Myocyte (in vitro differentiated cells): ENCODE measurements around the gene PTPA. TPM values are rescaled to one million over a fixed set of nuclear protein-coding genes. Genes with fewer than 3 reads are reported as not detected.
"Not testable (repeated sequence)": the region's sequence is repeated elsewhere in the genome, so short reads cannot be mapped to it uniquely, and the experiment has no call there.

Source experiments
- DNase-seq: peaks from one replicate; pipeline ENCODE4 v3.0.0-alpha.2; 2012; ENCODE audit warnings: low read depth
- total RNA-seq: library from RNA; depleted of rRNA; stranded (reverse); fragments of >200 nt; gene quantifications from 2 replicates; pipeline ENCODE4 v1.2.3, GENCODE V29; 2014

Gene PTPA
- total RNA-seq, 1 donor from 2014 or later: 144 TPM

GRCh38 chr9:129108805-129109536, 2.2 kb upstream of the PTPA start:
- peak; percentile 63 for DNase-seq

- DNase-seq: peak; percentile 43
Observed at GRCh38 chr9:129109537-129109903, 1.7 kb upstream of the PTPA start.

DNA sequence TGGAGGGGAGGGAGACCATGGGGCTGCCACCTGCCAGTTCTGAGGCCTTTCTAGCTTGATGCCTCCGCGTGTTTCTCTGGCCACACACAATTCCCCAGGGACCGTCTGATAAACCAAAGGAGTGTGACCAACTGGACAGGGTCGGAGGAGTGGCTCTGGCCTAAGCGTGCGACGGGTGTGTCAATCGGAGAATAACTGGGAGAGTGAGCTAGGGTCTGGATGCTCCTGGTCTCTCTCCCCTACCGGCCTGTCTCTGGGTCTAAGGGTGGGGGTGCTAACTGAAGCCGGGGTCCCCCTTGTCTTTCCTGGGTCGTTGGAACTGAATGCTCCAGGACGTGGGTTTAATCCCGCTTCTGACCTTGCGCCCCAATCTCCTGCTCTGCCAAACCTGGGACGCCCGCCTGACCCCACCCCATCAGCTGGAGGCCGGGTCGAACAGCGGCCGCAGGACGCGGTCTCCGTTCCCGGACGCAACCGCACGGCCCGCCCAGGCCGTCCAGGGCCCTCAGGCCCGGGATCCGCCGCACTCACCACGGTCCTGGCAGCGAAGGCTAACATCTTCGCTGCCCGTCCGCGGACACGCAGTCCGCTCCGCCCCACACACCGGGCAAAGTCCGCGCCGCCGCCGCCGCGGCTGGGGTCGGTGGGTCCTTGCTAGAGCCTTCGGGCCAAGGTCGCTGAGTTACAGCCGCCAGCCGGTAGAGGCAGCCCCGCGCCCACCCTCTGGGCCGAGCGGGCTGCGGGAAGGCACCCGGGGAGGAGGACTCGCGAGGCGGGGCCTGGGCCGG, 1.1 kb upstream of the PTPA start:
- DNase-seq: peak; percentile 96

DNA sequence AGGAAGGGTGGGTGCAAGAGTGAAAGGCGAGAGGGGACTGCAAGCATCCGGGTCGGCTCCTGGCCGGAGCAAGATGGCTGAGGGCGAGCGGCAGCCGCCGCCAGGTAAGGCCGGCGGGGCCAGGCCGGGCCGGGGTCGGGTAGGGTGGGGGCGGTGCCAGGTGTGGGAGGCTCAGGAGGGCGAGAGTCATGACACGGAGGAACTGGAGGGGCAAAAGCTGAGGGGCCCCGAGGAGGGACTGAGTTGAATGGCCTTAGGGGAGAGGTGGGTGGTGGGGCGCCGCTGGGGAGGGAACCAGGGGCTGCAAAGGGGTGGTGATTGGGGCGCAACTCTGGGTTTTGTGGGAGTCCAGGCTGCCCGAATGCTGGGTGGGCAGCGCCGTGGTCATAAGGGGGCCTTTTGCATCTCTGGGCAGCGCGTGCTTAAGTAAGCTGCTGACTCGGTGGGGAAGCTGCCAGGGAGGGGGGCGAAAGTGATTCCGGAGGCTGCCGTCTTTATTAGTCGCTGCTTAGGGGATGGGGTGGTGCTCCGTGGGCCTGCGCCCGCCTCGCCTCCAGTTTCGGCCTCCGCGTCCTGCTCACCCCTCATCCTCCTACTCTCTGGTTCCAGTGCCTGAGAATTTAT, 425 bp downstream of the PTPA start:
- peak; percentile 40 for DNase-seq

GRCh38 chr9:129112526-129112925, 1.3 kb downstream of the PTPA start:
- DNase-seq: not testable (repeated sequence)

- no peak for DNase-seq
Observed at GRCh38 chr9:129113645-129114304, 2.6 kb downstream of the PTPA start.

GRCh38 chr9:129118799-129119198, 7.6 kb downstream of the PTPA start:
- DNase-seq: no peak

DNA sequence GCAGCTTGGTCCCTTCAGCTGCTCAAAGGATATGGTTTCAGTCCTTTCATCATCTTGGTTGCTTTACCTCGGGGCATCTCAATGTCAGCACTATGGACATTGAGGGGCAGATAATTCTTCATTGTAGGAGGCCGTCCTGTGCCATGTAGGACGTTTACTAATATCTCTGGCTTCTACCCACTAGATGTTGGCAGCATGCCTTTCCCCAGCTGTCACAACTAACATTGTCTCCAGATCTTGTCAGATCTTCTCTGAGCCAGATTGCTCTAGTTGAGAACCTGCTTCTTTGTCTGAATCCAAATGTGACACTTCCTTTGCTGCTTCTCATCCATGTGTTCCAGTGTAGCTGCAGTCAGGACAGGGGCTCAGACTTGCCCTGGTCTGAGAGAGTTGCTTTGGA, 10.3 kb downstream of the PTPA start:
- DNase-seq: peak; percentile 96

DNA sequence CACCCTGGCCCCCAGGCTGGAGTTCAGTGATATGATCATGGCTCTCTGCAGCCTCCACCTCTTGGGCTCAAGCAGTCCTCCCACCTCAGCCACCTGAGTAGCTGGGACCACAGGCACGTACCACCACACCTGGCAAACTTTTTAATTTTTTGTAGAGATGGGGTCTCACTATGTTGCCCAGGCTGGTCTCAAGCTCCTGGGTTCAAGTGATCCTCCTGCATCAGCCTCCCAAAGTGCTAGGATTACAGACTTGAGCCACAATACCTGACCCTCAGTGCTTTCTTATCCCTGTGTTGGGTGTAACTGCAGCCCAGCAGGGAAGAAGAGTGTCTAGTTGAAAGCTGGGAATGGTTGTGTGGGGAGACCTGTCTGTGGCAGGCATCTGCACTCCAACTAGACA, 10.9 kb downstream of the PTPA start:
- no peak for DNase-seq

DNA sequence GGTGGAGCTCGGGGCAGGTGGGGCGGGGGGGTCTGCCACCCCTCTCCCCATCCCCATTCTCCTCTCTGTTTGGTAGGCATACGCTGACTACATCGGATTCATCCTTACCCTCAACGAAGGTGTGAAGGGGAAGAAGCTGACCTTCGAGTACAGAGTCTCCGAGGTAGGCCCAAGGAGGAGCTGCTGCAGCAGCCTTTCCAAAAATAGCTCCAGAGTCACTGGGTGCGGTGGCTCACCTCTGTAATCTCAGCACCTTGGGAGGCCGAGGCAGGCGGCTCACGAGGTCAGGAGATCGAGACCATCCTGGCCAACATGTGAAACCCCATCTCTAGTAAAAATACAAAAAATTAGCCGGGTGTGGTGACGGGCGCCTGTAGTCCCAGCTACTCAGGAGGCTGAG, 11.8 kb downstream of the PTPA start:
- DNase-seq: not testable (repeated sequence)

- no peak for DNase-seq
Observed at GRCh38 chr9:129124506-129125069, 13.4 kb downstream of the PTPA start.

DNA sequence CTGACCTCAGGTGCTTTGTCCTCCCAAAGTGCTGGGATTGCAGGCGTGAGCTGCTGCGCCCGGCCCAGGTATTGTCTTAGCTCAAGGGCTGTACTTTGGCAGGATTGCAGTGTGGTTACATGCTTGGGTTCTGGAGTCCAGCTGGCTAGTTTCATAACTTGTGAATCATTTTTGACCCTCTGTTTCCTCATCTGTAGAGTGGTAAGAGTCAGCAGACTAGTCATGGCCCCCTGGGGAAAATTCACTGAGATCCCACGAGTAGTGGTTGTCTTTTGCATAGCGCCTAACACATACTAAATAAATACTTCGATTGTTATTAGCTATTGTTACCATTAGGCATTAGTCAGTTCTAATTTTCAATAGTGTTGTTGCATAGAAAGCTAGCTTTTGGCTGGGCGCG, 14.3 kb downstream of the PTPA start:
- peak; percentile 47 for DNase-seq

- peak; percentile 62 for DNase-seq
Observed at GRCh38 chr9:129126749-129127618, 15.8 kb downstream of the PTPA start.

GRCh38 chr9:129128689-129129088, 17.5 kb downstream of the PTPA start:
- DNase-seq: no peak

- not testable (repeated sequence) for DNase-seq
Observed at GRCh38 chr9:129130271-129130670, 19.1 kb downstream of the PTPA start.

DNA sequence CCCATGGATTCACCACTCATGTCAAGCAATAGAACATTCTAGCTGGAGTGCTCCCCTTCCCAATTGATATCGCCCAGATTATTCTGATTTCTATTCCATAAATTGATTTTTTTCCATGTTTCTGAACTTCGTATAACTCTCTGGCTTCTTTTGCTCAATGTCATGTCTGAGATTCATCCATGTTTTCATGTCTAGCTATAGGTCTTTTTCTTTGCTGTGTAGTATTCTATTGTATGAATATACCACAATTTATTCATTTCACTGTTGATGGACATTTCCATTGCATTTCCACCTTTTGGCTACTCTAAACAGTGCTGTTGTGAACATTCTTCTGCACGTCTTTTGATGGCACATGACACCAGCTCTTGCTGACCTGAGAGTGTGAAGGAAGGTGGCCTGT, 19.6 kb downstream of the PTPA start:
- no peak for DNase-seq

DNA sequence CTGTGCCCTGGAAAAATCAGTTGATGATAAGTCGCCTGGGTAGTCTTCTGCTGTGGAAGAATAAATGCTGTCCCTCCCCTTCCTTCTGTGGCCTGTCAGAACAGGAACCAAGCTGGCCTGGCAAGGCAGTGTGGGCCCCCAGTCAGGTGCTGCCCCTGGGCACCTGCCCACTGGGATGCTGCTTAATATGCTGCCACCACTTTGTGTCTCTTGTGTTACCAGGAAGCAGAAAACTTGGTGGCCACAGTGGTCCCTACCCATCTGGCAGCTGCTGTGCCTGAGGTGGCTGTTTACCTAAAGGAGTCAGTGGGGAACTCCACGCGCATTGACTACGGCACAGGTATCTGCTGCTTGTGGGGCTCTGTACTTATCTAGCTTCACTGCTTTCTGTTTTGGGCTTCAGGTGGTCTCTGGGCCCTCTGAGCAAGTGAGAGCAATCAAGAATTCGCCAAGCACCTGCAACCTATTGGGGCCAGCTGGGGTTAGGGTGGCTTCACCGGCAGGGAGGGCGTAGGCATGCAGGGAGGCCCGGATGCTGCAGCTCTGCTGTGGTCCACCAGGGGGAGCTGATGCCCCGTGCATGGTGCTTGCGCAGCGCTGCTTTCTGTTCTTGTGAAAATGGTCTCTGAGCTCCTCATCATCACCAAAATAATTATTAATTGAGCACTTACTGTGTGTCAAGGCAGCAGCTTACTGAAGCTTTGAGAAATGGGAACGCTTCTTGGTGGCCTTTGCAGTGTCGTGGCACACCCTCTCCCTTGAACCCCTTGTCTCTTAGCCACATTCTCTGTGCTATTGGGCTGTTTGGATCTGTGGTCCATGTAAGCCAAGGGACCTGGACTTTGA, 20.3 kb downstream of the PTPA start:
- peak; percentile 68 for DNase-seq

DNA sequence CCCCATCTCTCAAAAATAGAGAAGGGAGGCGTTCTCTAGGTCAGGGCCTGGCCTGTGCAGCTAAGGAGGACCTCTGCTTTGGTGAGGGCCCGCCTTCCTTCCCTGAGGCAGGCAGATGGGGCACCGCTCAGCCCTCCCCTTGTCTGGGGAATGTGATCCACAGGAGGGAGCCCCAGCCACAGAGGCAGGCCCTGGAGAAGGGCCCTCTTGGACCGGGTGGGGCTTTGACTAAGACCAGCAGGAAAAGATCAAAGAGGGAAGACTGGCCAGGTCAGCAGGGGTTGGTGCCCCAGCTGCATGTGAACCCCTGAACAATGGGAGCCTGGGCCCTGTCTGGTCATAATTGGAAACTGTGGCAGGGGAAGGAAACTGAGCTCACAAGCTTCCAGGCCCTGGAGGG, 21.9 kb downstream of the PTPA start:
- DNase-seq: no peak

GRCh38 chr9:129135476-129135875, 24.3 kb downstream of the PTPA start:
- no peak for DNase-seq
